ENCODE data around the gene MARCHF3. TPM values are rescaled to one million over a fixed set of nuclear protein-coding genes. Genes with fewer than 3 reads are reported as not detected.

Gene MARCHF3
- polyA plus RNA-seq, 2 of the 4 experiments (the other 2 are of a cell fraction): 0.39 to 0.68 TPM

GRCh38 chr5:127029581-127030258 lies 638 bp downstream of the MARCHF3 start (continued):
- TF ChIP-seq, protein P1, sequence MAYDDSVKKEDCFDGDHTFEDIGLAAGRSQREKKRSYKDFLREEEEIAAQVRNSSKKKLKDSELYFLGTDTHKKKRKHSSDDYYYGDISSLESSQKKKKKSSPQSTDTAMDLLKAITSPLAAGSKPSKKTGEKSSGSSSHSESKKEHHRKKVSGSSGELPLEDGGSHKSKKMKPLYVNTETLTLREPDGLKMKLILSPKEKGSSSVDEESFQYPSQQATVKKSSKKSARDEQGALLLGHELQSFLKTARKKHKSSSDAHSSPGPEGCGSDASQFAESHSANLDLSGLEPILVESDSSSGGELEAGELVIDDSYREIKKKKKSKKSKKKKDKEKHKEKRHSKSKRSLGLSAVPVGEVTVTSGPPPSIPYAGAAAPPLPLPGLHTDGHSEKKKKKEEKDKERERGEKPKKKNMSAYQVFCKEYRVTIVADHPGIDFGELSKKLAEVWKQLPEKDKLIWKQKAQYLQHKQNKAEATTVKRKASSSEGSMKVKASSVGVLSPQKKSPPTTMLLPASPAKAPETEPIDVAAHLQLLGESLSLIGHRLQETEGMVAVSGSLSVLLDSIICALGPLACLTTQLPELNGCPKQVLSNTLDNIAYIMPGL (CRISPR knock-in tag; IDR thresholded peaks at IDR 0.05; ENCODE audit: borderline replicate concordance): no peak
- no peak for TF ChIP-seq FOSL2 (IDR thresholded peaks at IDR 0.05)
- no peak for TF ChIP-seq FOSL2 (CRISPR knock-in tag; IDR thresholded peaks at IDR 0.05)
- no peak for TF ChIP-seq HDAC2 (IDR thresholded peaks at IDR 0.05)
- TF ChIP-seq HOXB5 (CRISPR knock-in tag; IDR thresholded peaks at IDR 0.05): no peak
- TF ChIP-seq, protein P2, sequence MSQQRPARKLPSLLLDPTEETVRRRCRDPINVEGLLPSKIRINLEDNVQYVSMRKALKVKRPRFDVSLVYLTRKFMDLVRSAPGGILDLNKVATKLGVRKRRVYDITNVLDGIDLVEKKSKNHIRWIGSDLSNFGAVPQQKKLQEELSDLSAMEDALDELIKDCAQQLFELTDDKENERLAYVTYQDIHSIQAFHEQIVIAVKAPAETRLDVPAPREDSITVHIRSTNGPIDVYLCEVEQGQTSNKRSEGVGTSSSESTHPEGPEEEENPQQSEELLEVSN (IDR thresholded peaks at IDR 0.05; ENCODE audit: borderline replicate concordance, low read depth): peak; percentile 28; the same call in 1 of the 2 replicates
- TF ChIP-seq, protein P3, sequence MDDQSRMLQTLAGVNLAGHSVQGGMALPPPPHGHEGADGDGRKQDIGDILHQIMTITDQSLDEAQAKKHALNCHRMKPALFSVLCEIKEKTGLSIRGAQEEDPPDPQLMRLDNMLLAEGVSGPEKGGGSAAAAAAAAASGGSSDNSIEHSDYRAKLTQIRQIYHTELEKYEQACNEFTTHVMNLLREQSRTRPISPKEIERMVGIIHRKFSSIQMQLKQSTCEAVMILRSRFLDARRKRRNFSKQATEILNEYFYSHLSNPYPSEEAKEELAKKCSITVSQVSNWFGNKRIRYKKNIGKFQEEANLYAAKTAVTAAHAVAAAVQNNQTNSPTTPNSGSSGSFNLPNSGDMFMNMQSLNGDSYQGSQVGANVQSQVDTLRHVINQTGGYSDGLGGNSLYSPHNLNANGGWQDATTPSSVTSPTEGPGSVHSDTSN (IDR thresholded peaks at IDR 0.05): no peak
- no peak for TF ChIP-seq EHF (CRISPR knock-in tag; IDR thresholded peaks at IDR 0.05)
- no peak for TF ChIP-seq ESRRA (IDR thresholded peaks at IDR 0.05; ENCODE audit: borderline replicate concordance, low read length)
- TF ChIP-seq KDM5A (IDR thresholded peaks at IDR 0.05): no peak
- TF ChIP-seq RNF2 (IDR thresholded peaks at IDR 0.05; ENCODE audit: borderline replicate concordance, low read depth): peak; percentile 72; the same call in 1 of the 2 replicates
- TF ChIP-seq SMC3 (IDR thresholded peaks at IDR 0.05): no peak
- TF ChIP-seq, protein P4, sequence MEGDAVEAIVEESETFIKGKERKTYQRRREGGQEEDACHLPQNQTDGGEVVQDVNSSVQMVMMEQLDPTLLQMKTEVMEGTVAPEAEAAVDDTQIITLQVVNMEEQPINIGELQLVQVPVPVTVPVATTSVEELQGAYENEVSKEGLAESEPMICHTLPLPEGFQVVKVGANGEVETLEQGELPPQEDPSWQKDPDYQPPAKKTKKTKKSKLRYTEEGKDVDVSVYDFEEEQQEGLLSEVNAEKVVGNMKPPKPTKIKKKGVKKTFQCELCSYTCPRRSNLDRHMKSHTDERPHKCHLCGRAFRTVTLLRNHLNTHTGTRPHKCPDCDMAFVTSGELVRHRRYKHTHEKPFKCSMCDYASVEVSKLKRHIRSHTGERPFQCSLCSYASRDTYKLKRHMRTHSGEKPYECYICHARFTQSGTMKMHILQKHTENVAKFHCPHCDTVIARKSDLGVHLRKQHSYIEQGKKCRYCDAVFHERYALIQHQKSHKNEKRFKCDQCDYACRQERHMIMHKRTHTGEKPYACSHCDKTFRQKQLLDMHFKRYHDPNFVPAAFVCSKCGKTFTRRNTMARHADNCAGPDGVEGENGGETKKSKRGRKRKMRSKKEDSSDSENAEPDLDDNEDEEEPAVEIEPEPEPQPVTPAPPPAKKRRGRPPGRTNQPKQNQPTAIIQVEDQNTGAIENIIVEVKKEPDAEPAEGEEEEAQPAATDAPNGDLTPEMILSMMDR (IDR thresholded peaks at IDR 0.05): peak; percentile 20; the same call in 1 of the 3 replicates

- Histone ChIP-seq H3K4me3 (no peak overlapping the region), H3K4me2 (peak overlapping the region; percentile 98), H3K27ac (no peak overlapping the region), H3K4me1 (0 out of 3 replicates have a peak, but pooled peaks cover 3% of the 10 kb centered on the region), H3K9me3 (no peaks in the 10 kb centered on the region)
- TF ChIP-seq EHF (CRISPR knock-in tag; IDR thresholded peaks at IDR 0.05) (no peak), POLR2A (IDR thresholded peaks at IDR 0.05; ENCODE audit: low read length) (no peak), EP300 (IDR thresholded peaks at IDR 0.05) (no peak), HDAC2 (IDR thresholded peaks at IDR 0.05) (no peak), USF2 (IDR thresholded peaks at IDR 0.05) (no peak), SMC3 (IDR thresholded peaks at IDR 0.05) (no peak), MAZ (IDR thresholded peaks at IDR 0.05; ENCODE audit: borderline replicate concordance, low read depth, low read length) (no peak)
- TF ChIP-seq, protein P2 (IDR thresholded peaks at IDR 0.05; ENCODE audit: borderline replicate concordance, low read depth): no peak
- ATAC-seq: no peak
- no peak for FAIRE-seq
- ChIA-PET CTCF (interaction anchor here (1.0 to 1.5 kb wide), 2 partner anchors 10 to 58 kb away, joined by 4 read pairs; no protein-coding TSS in a partner anchor), POLR2A (interaction anchor here (1.0 kb wide), 1 partner anchor 45 kb away, joined by 3 read pairs; the partner anchor contains the start of gene C5orf63)
- DNase-seq (ENCODE audit: low read depth in 1 of 2, low spot score in 1 of 2): no peak
- WGBS (ENCODE audit: missing lambda C conversion rate): 78% methylated on average over 12 of the region's 12 CpGs
These were observed 1.4 kb downstream of the MARCHF3 start for GRCh38 chr5:127028822-127029457.

All from A549 (cell line).